ELR (cell line): ENCODE data around the gene IQGAP2.

ENCODE experiments used
- DNase-seq: peaks from one replicate; pipeline ENCODE4 v3.0.0-alpha.2; 2015; ENCODE audit warnings: low read depth

The IQGAP2 gene

GRCh38 chr5:76385540-76385939 lies 17.5 kb upstream of the IQGAP2 start:
- DNase-seq: no peak

- no peak for DNase-seq
Observed at GRCh38 chr5:76386360-76386759, 16.7 kb upstream of the IQGAP2 start.

DNA sequence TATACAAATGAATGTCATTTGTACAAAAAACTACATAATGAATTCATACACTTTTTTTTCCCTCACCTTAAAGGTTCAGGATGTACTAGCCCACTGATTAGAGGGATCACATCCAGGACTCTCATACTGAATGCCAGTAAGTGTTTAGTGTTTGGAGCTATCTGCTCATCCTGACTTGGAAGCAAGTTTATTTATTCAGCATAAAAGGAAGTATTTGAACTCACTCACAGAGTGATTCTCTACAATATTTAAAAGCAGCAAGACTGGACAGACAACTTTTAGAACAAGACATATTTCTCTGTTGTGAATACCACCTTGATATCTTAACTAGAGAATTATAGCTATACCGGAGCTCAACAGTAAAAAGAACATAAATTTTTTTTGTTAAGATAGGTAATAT lies 14.8 kb upstream of the IQGAP2 start:
- no peak for DNase-seq

GRCh38 chr5:76388791-76389512 lies 14.1 kb upstream of the IQGAP2 start:
- no peak for DNase-seq

GRCh38 chr5:76389513-76390154 lies 13.5 kb upstream of the IQGAP2 start:
- no peak for DNase-seq

- no peak for DNase-seq
Observed at GRCh38 chr5:76391014-76391413, 12.1 kb upstream of the IQGAP2 start.

DNA sequence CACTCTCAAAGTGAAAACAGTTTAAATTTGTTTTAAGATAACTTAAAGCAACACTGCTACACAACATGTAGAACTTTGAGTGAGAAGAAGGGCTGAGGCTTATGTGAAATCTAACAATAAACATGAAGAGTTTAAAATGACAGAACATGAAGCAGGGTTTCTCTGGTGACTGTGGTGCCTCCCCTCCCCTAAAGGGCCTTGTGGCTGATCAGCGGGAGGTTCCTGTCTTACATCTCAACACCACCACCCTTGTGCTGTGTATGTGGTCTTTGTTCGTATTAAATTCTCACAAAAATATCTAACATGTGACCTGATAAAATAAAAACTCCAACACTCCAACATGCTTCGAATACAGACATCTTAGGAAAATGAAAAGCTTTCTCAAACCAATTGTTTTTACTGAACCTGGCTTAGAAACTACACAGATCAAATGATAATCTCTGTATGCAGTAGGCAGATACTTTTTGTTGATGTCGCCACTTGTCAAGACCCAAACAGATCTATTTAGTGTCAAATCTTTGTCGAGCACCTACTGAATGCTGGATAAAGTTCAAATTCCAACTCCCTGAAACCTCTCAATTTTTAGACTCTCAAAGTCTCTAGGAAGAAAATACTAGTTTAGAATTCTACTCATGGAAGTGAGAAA lies 9.9 kb upstream of the IQGAP2 start:
- no peak for DNase-seq

- DNase-seq: no peak
Observed at GRCh38 chr5:76397200-76397599, 5.9 kb upstream of the IQGAP2 start.

DNA sequence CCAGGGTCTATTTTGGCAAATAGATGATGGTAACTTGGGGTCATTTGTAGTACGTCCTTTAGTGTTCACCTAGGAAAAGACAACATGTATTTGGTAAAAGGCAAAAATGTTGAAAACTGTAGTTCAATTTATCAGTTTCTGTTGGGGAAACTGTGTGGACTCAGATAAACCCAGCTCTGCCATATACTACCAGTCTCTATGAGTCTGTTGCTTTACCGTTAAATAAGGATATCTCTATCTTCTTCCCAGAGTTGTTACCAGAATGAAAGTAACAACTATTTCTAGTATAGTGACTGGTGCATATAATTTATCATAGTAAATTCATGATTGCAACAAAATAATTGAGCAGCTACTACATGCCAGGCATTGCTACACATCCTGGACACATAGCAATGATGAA lies 3.8 kb upstream of the IQGAP2 start:
- no peak for DNase-seq

GRCh38 chr5:76400466-76400865 lies 2.6 kb upstream of the IQGAP2 start:
- DNase-seq: no peak

GRCh38 chr5:76401801-76402250 lies 1.3 kb upstream of the IQGAP2 start:
- no peak for DNase-seq

DNA sequence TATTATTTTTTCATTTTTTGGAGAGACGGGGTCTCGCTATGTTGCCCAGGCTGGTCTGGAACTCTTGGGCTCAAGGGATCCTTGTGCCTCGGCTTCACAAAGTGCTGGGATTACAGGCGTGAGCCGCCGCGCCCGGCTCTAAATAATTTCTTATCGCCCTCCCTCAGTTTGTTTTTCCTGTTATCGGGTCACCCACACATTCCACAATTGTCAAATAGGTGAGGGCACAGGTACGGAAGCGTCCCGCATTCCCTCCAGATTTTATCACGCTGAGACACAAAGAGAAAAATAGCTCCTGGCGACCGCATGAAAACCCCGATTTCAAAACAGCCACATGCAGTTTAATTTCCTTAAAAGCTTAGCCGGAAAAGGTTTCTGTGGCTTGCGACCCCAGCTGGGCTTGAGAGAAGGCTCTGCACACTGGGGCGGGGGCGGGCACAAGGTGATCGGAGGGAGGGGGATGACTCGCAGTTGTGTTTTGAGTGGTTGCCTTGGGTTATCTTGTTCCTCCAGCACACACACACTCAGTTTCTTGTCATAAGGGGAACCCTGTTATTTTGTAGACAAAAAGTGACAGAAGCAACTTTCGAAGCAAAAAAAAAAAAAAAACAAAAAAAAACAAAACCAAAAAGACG lies 717 bp upstream of the IQGAP2 start:
- DNase-seq: no peak

DNA sequence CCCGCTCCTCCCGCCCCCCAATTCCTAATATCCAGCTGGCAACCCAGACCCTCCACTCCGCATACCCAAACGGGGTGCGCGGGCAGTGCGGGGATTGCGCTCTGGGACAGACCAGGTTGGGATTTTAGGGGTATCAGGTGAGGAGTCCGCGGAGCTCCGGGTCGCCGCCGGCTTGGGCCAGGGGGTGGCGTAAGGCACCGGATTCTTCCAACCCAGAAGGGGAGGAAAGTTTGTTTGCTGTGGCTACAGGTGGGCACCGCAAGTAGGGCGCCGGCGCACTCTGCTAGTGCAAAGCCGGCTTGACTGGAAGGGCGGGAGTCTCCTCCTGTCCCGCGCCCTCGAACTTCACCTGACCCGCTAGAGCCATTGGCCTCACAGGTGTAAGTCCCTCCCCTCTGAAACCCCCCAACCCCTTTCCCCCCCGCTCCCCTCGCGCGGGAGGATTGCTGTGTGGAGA lies 709 bp downstream of the IQGAP2 start:
- peak; percentile 5 for DNase-seq

- no peak for DNase-seq
Observed at GRCh38 chr5:76404223-76405211, 1.4 kb downstream of the IQGAP2 start.

DNA sequence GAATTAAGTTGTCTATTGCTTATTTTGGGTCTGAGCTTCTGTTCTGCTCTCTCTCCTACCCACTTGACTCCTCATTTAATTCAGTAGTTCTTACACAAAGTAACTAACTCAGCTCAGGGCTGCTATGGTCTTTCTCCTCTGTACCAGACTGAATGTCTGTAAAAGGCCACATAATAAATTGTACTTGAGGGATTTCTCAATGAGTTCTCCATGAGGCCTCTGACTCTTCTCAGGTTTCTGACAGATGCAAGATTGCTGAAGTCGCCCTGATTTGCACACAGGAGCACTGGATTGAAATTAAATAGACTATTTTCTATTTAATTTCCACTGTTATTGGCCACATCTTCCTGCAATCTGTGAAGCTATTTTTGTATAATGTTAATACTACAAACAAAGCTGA lies 2.9 kb downstream of the IQGAP2 start:
- DNase-seq: no peak

DNA sequence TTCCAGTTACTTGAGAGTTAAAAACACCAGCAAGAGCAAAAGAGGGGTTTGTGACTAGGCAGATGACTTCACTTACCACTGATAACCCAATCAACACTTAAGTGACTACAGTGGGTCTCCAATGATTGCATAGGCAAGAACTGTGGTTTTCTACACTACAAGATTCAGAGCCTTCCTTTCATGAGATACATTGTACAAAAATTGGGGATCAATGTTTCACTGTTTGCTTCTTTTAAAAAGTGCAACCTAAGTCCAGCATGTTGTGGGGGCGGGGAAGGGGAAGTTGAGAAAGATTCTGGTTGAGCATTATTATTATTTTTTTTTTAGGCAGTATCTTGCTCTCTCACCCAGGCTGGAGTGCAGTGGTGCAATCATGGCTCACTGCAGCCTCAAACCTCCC lies 3.6 kb downstream of the IQGAP2 start:
- DNase-seq: no peak

DNA sequence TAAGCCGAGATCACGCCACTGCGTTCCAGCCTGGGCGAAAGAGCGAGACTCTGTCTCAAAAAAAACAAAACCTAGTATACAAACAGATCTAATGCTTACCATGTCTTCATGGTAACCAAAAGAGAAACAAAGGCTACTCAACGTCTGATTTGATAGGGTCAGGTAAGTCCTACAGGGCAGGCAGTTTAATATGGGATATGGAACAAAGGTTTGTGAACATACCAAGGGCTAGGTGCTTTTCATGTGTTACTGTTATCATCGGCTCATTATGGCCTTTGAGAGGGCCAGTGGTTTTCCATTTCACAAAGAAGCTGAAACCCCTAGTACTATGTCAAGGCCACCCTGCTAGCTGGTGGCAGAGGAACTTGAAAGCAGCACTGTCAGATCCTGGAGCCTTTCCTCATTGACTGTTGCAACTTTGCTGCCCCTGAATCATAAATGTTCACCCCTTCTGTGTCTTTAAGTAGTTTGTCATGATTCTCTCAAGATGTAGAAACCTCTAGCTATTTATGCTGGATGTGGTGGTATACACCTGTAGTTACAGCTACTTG lies 5.1 kb downstream of the IQGAP2 start:
- DNase-seq: no peak

- DNase-seq: no peak
Observed at GRCh38 chr5:76412511-76412910, 9.4 kb downstream of the IQGAP2 start.

DNA sequence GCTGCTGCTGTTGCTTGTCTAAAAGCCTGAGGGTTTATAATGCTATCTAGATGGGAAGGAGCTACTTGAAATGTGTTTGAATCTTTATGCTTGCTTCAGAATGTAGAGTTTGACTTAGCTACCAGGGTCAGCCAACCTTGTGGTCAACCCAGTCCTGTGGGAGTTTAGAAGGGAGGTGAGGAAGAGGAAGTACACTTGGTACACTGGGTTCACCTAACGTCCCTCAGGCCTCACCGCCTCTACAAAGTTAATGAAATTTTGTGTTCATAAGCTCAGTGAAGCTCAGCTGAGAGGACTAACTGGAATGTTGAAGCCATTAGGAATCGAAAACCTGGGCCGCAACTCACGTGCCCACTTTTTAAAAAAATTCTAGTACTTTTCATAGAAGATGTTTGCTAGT lies 10.7 kb downstream of the IQGAP2 start:
- no peak for DNase-seq

- no peak for DNase-seq
Observed at GRCh38 chr5:76414788-76415187, 11.7 kb downstream of the IQGAP2 start.

GRCh38 chr5:76415855-76416254 lies 12.8 kb downstream of the IQGAP2 start:
- DNase-seq: no peak
